ENCODE results near the gene CRYBA4.

The CRYBA4 gene

DNA sequence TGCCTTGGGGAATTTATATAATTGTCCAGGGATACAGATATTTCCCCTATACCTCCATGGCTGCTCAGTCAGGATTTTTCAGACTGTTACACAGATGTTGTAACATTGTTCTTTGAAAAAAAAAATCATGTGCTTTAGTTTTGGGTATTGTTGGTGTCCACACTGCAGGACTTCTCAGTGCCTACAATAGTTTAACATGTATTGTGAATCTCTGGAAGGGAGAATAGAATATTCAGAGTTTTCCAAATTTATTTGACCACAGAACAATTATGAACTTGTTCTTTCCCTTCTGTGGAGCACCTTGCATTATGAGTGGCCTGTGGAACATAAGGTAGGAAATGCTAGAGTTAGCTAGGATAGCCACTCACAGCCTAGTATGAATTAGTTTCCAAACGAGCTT, 14.5 kb downstream of the CRYBA4 start:
- H3K9ac ChIP-seq (ENCODE audit: low read length): no peak overlapping the region
- H3K27me3 ChIP-seq (ENCODE audit: insufficient read depth, low read length): no peaks in the 10 kb centered on the region; the same call in 1 of the 2 replicates
- no peak overlapping the region for H3K4me2 ChIP-seq (ENCODE audit: low read length)
- H3K79me2 ChIP-seq (ENCODE audit: insufficient read depth, low read length): no peaks in the 10 kb centered on the region
- H3K36me3 ChIP-seq (ENCODE audit: insufficient read depth, low read length): no peaks in the 10 kb centered on the region
- H3K9me2 ChIP-seq (ENCODE audit: low read depth, low read length): no peaks in the 10 kb centered on the region
- H3K27ac ChIP-seq (ENCODE audit: low read depth, low read length, poor library complexity, severe bottlenecking): no peak overlapping the region
- TF ChIP-seq EZH2 (IDR thresholded peaks at IDR 0.05; ENCODE audit: borderline replicate concordance, low read length): no peak
- TF ChIP-seq, protein P1, sequence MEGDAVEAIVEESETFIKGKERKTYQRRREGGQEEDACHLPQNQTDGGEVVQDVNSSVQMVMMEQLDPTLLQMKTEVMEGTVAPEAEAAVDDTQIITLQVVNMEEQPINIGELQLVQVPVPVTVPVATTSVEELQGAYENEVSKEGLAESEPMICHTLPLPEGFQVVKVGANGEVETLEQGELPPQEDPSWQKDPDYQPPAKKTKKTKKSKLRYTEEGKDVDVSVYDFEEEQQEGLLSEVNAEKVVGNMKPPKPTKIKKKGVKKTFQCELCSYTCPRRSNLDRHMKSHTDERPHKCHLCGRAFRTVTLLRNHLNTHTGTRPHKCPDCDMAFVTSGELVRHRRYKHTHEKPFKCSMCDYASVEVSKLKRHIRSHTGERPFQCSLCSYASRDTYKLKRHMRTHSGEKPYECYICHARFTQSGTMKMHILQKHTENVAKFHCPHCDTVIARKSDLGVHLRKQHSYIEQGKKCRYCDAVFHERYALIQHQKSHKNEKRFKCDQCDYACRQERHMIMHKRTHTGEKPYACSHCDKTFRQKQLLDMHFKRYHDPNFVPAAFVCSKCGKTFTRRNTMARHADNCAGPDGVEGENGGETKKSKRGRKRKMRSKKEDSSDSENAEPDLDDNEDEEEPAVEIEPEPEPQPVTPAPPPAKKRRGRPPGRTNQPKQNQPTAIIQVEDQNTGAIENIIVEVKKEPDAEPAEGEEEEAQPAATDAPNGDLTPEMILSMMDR (IDR thresholded peaks at IDR 0.05; ENCODE audit: low read length): no peak
- H3K9me3 ChIP-seq (ENCODE audit: low read length): no peaks in the 10 kb centered on the region
- no peak overlapping the region for H3K4me3 ChIP-seq (ENCODE audit: low read depth, low read length, poor library complexity, severe bottlenecking)
- no peak overlapping the region for H2AFZ ChIP-seq (ENCODE audit: low read length)
- no peaks in the 10 kb centered on the region for H4K20me1 ChIP-seq (ENCODE audit: insufficient read depth, low read length)
- H3F3A ChIP-seq (ENCODE audit: insufficient read depth, low read length): no peaks in the 10 kb centered on the region
- no peaks in the 10 kb centered on the region for H3K4me1 ChIP-seq (ENCODE audit: insufficient read depth, low read length, severe bottlenecking)

DNA sequence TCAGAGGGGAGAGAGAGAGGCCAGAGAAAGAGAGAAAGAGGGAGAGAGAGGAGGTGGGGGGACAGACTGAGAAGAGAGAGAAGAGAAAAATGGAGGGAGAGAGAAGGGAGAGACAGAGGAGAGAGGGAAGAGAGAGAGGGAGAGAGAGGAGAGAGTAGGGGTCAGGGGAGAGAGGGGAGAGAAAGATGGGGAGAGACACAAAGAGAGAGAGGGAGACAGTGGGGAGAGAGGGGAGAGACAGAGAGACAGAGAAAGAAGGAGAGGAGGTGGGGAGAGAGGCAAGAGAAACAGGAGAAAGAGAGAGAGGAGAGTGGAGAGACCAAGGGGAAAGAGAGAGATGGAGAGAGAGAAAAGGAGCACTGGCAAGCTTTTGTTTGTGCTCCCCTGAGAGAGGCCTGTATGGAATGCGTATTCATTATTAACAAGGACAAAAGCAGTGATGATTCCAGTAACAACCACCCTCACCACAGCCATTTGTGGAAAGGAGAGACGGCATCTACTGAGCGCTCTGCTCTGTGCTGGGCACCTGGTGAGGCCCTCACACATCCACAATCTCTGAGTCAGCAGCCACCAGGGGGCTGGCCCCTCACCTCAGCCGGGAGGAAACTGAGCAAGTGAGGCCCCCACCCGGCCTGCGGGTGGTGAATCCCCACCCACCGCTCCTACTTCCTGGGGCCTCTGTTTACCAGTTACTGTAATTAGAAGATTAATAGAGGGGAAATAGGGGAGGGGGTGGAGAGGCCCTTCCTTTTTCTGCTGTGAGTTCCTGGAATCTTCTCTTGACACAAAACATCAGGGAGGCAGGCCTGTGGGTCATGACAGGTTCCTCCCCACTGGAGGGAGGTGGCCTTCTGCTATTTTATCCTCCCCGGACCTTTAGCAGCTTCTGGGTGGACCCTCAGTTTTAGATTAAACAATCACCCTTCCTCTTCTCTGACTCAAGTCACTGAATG, 21.0 kb downstream of the CRYBA4 start:
- Histone ChIP-seq H3K9ac (ENCODE audit: low read length) (peak overlapping the region; percentile 30; the same call in 1 of the 2 replicates), H3K9me2 (ENCODE audit: low read depth, low read length) (no peaks in the 10 kb centered on the region), H3F3A (ENCODE audit: insufficient read depth, low read length) (no peaks in the 10 kb centered on the region), H3K27ac (ENCODE audit: low read depth, low read length, poor library complexity, severe bottlenecking) (peak overlapping the region; percentile 3), H3K4me3 (ENCODE audit: low read depth, low read length, poor library complexity, severe bottlenecking) (no peak overlapping the region), H2AFZ (ENCODE audit: low read length) (peak overlapping the region; percentile 64; the same call in 1 of the 2 replicates), H3K36me3 (ENCODE audit: insufficient read depth, low read length) (no peaks in the 10 kb centered on the region), H3K27me3 (ENCODE audit: insufficient read depth, low read length) (no peaks in the 10 kb centered on the region), H3K4me2 (ENCODE audit: low read length) (peak overlapping the region; percentile 12; the same call in 1 of the 2 replicates), H4K20me1 (ENCODE audit: insufficient read depth, low read length) (no peaks in the 10 kb centered on the region), H3K79me2 (ENCODE audit: insufficient read depth, low read length) (no peaks in the 10 kb centered on the region), H3K4me1 (ENCODE audit: insufficient read depth, low read length, severe bottlenecking) (peaks cover 44% of the 10 kb centered on the region), H3K9me3 (ENCODE audit: low read length) (no peaks in the 10 kb centered on the region)
- TF ChIP-seq, protein P1 (IDR thresholded peaks at IDR 0.05; ENCODE audit: low read length): peak; percentile 65
- no peak for TF ChIP-seq EZH2 (IDR thresholded peaks at IDR 0.05; ENCODE audit: borderline replicate concordance, low read length)

DNA sequence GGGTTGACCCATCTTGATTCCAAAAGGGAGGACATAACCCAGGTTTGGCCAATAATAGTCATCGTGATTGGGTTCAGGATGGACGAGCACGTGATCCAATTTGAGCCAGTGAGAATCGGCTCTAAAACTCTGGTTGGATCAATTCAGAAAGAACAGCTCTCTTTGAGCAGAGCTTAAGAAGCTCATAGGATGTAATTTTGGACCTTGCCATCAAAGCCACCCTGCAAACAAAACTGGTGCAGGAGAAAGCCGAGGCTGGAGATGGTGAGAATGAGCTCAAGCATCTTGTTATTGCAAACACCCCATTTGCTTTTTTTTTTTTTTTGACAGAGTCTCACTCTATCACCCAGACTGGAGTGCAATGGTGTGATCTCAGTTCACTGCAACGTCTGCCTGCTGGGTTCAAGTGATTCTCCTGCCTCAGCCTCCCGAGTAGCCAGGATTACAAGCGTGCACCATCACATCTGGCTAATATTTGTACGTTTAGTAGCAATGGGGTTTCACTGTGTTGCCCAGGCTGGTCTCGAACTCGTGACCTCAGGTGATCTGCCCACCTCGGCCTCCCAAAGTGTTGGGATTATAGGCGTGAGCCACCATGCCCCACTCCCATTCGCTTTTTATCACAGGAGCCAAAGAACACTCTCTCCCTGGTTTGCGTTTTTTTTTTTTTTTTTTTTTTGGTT, 21.8 kb downstream of the CRYBA4 start:
- Histone ChIP-seq H3K27ac (ENCODE audit: low read depth, low read length, poor library complexity, severe bottlenecking) (peak overlapping the region; percentile 3), H3K36me3 (ENCODE audit: insufficient read depth, low read length) (no peaks in the 10 kb centered on the region), H3K4me2 (ENCODE audit: low read length) (peak overlapping the region; percentile 12; the same call in 1 of the 2 replicates), H3K4me1 (ENCODE audit: insufficient read depth, low read length, severe bottlenecking) (peaks cover 53% of the 10 kb centered on the region), H3K79me2 (ENCODE audit: insufficient read depth, low read length) (no peaks in the 10 kb centered on the region), H4K20me1 (ENCODE audit: insufficient read depth, low read length) (no peaks in the 10 kb centered on the region), H3K9me2 (ENCODE audit: low read depth, low read length) (no peaks in the 10 kb centered on the region), H3F3A (ENCODE audit: insufficient read depth, low read length) (no peaks in the 10 kb centered on the region), H2AFZ (ENCODE audit: low read length) (peak overlapping the region; percentile 64; the same call in 1 of the 2 replicates), H3K9me3 (ENCODE audit: low read length) (no peaks in the 10 kb centered on the region), H3K4me3 (ENCODE audit: low read depth, low read length, poor library complexity, severe bottlenecking) (no peak overlapping the region), H3K9ac (ENCODE audit: low read length) (no peak overlapping the region; the same call in 1 of the 2 replicates), H3K27me3 (ENCODE audit: insufficient read depth, low read length) (no peaks in the 10 kb centered on the region)
- TF ChIP-seq, protein P1 (IDR thresholded peaks at IDR 0.05; ENCODE audit: low read length): no peak
- no peak for TF ChIP-seq EZH2 (IDR thresholded peaks at IDR 0.05; ENCODE audit: borderline replicate concordance, low read length)
